ENCODE results near the gene ZNF536. TPM values are rescaled to one million over a fixed set of nuclear protein-coding genes. Genes with fewer than 3 reads are reported as not detected.

The ZNF536 gene
- total and polyA plus RNA-seq, 2 donors (not counting 3 experiments of a cell fraction or from before 2014, with no cell fraction given), result not detected

DNA sequence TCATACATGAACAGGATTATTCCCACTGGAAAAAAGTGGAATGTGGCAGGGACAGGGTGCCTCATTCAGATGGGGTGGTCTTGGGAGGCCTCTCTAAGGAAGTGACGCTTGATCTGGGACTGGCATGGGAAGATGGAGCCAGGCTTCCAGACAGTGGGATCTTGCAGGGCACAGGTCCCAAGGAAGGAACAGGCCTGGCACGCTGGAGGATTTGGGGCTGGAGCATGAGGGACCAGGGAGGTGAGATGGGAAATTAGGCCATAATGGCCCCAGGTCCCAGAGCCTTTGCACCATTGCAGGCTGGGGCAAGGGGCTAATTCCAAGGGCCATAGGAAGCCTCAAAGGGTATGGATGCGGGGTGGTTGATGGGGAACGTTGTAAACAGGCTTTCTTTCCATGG, 9.2 kb downstream of the ZNF536 start:
- ChIA-PET CTCF (no interaction called here), POLR2A (no interaction called here)
- H3K36me3 ChIP-seq (ENCODE audit: control insufficient read depth in 2 of 2, extremely low read depth in 1 of 2, insufficient read depth in 2 of 2, low read length in 2 of 2), result no peaks in the 10 kb centered on the region
- BruUV-seq (replicated peaks), result no TSS peak
- H3K4me1 ChIP-seq (ENCODE audit: control insufficient read depth, extremely low read depth, insufficient read depth, low read length), result no peaks in the 10 kb centered on the region
- H3K9ac ChIP-seq (replicated peaks; ENCODE audit: extremely low read depth, insufficient read depth, low read length), result no peak overlapping the region
- no peaks in the 10 kb centered on the region for H3K79me2 ChIP-seq (ENCODE audit: control insufficient read depth, insufficient read depth, low read length)
- H4K20me1 ChIP-seq (replicated peaks; ENCODE audit: control insufficient read depth, extremely low read depth, insufficient read depth, low read length), result no peaks in the 10 kb centered on the region
- no peak overlapping the region for H2AFZ ChIP-seq (ENCODE audit: low read depth, low read length)
- H3K27ac ChIP-seq (ENCODE audit: insufficient read depth, low read depth, low read length), result no peak overlapping the region
- H3K4me3 ChIP-seq (replicated peaks in 1 of 3; ENCODE audit: insufficient read depth in 1 of 3, low read depth in 1 of 3, low read length in 3 of 3), result no peak overlapping the region
- TF ChIP-seq, protein P1, sequence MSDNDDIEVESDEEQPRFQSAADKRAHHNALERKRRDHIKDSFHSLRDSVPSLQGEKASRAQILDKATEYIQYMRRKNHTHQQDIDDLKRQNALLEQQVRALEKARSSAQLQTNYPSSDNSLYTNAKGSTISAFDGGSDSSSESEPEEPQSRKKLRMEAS (IDR thresholded peaks at IDR 0.05; ENCODE audit: insufficient read depth, insufficient read length), result no peak
- TF ChIP-seq FOS (IDR thresholded peaks at IDR 0.05; ENCODE audit: borderline replicate concordance, insufficient read depth, low read length) (no peak), GATA2 (IDR thresholded peaks at IDR 0.05; ENCODE audit: insufficient read depth, insufficient read length, low read depth, low read length) (no peak), EZH2 (IDR thresholded peaks at IDR 0.05; ENCODE audit: borderline replicate concordance, low read depth, low read length, severe bottlenecking) (no peak)
- TF ChIP-seq, protein P2, sequence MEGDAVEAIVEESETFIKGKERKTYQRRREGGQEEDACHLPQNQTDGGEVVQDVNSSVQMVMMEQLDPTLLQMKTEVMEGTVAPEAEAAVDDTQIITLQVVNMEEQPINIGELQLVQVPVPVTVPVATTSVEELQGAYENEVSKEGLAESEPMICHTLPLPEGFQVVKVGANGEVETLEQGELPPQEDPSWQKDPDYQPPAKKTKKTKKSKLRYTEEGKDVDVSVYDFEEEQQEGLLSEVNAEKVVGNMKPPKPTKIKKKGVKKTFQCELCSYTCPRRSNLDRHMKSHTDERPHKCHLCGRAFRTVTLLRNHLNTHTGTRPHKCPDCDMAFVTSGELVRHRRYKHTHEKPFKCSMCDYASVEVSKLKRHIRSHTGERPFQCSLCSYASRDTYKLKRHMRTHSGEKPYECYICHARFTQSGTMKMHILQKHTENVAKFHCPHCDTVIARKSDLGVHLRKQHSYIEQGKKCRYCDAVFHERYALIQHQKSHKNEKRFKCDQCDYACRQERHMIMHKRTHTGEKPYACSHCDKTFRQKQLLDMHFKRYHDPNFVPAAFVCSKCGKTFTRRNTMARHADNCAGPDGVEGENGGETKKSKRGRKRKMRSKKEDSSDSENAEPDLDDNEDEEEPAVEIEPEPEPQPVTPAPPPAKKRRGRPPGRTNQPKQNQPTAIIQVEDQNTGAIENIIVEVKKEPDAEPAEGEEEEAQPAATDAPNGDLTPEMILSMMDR (IDR thresholded peaks at IDR 0.05; ENCODE audit: extremely low read depth in 1 of 2, insufficient read depth in 1 of 2, low read depth in 1 of 2, low read length in 2 of 2), result no peak
- H3K9me1 ChIP-seq (replicated peaks; ENCODE audit: control insufficient read depth, extremely low read depth, insufficient read depth, low read length), result no peaks in the 10 kb centered on the region
- H3K4me2 ChIP-seq (ENCODE audit: insufficient read depth, low read length), result no peak overlapping the region
- H3K9me3 ChIP-seq (replicated peaks; ENCODE audit: control insufficient read depth, insufficient read depth, low read length), result peaks cover 2% of the 10 kb centered on the region
- no peak for FAIRE-seq
- intact Hi-C loops (cut with micrococcal nuclease) (no loop called here), dilution Hi-C loops (cut with MboI; ENCODE audit: extremely low pct_ligation_motif_present, low sequenced_read_pairs) (no loop called here)
- DNase-seq (ENCODE audit: low read depth, low spot score), result no peak
- no peaks in the 10 kb centered on the region for H3K27me3 ChIP-seq (ENCODE audit: control insufficient read depth in 2 of 2, insufficient read depth in 2 of 2, low read length in 2 of 2)

DNA sequence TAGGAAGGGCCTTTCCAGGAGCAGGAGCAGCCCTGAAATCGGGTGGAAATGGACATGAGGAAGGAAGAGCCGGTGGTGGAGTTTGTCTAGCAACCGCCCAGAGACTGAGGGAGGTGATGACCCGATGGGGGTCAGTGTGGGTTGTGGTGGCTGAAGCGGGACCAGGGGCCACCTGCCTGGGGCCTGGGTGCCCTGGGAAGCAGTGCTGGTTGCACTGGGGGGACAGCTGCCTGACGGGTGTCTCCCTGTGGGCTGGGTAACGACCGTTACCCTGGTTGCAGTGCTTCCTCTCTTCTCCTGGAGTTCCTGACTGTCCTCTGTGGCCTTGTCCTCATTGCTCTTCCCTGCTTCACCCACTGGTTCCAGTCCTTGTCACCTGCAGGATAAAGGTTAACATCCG, 13.0 kb downstream of the ZNF536 start:
- CTCF ChIA-PET, result no interaction called here
- Histone ChIP-seq H3K9me3 (replicated peaks; ENCODE audit: control insufficient read depth, insufficient read depth, low read length) (peaks cover 2% of the 10 kb centered on the region), H2AFZ (ENCODE audit: low read depth, low read length) (no peak overlapping the region), H3K9me1 (replicated peaks; ENCODE audit: control insufficient read depth, extremely low read depth, insufficient read depth, low read length) (no peaks in the 10 kb centered on the region), H3K79me2 (ENCODE audit: control insufficient read depth, insufficient read depth, low read length) (no peaks in the 10 kb centered on the region), H3K4me2 (ENCODE audit: insufficient read depth, low read length) (no peak overlapping the region), H3K4me1 (ENCODE audit: control insufficient read depth, extremely low read depth, insufficient read depth, low read length) (no peaks in the 10 kb centered on the region), H3K27me3 (ENCODE audit: control insufficient read depth in 2 of 2, insufficient read depth in 2 of 2, low read length in 2 of 2) (no peaks in the 10 kb centered on the region), H3K9ac (replicated peaks; ENCODE audit: extremely low read depth, insufficient read depth, low read length) (no peak overlapping the region), H3K36me3 (ENCODE audit: control insufficient read depth in 2 of 2, extremely low read depth in 1 of 2, insufficient read depth in 2 of 2, low read length in 2 of 2) (no peaks in the 10 kb centered on the region), H4K20me1 (replicated peaks; ENCODE audit: control insufficient read depth, extremely low read depth, insufficient read depth, low read length) (no peaks in the 10 kb centered on the region), H3K4me3 (replicated peaks in 1 of 3; ENCODE audit: insufficient read depth in 1 of 3, low read depth in 1 of 3, low read length in 3 of 3) (no peak overlapping the region), H3K27ac (ENCODE audit: insufficient read depth, low read depth, low read length) (no peak overlapping the region)
- TF ChIP-seq POLR2A (IDR thresholded peaks at IDR 0.05; ENCODE audit: low read depth, low read length) (no peak), POLR2AphosphoS5 (IDR thresholded peaks at IDR 0.05; ENCODE audit: insufficient read depth, low read depth, low read length) (no peak), MYC (IDR thresholded peaks at IDR 0.05; ENCODE audit: low read depth, low read length) (no peak), FOS (IDR thresholded peaks at IDR 0.05; ENCODE audit: borderline replicate concordance, insufficient read depth, low read length) (no peak), JUN (IDR thresholded peaks at IDR 0.05; ENCODE audit: borderline replicate concordance, insufficient read depth, insufficient read length, low read depth) (no peak), GATA2 (IDR thresholded peaks at IDR 0.05; ENCODE audit: insufficient read depth, insufficient read length, low read depth, low read length) (no peak), EZH2 (IDR thresholded peaks at IDR 0.05; ENCODE audit: borderline replicate concordance, low read depth, low read length, severe bottlenecking) (no peak)
- TF ChIP-seq, protein P2 (IDR thresholded peaks at IDR 0.05; ENCODE audit: extremely low read depth in 1 of 2, insufficient read depth in 1 of 2, low read depth in 1 of 2, low read length in 2 of 2), result no peak
- TF ChIP-seq, protein P1 (IDR thresholded peaks at IDR 0.05; ENCODE audit: insufficient read depth, insufficient read length), result no peak
- no peak for FAIRE-seq
- dilution Hi-C loops (cut with MboI; ENCODE audit: extremely low pct_ligation_motif_present, low sequenced_read_pairs) (no loop called here), intact Hi-C loops (cut with micrococcal nuclease) (no loop called here)
- BruUV-seq (replicated peaks), result no TSS peak
- POLR2A ChIA-PET, result no interaction called here
- no peak for DNase-seq (ENCODE audit: low read depth, low spot score)
